Upper lobe of left lung (tissue), 4 donors: ENCODE results near the gene PLB1.

ENCODE experiments used
- CTCF ChIP-seq, 6 experiments: fragments of 450-650 bp in 4 of 6; fragments of 200-600 bp in 2 of 6; sonication (generic) in 2 of 6; IDR thresholded peaks; one replicate each; pipeline ENCODE4 v1.5.1; 2016 to 2019; ENCODE audit warnings: antibody characterized with exemption in 6 of 6
- EP300 ChIP-seq, 4 donors: sonication (generic); formaldehyde crosslinking; IDR thresholded peaks; one replicate each; pipeline ENCODE4 v1.5.1; 2017; ENCODE audit warnings: antibody characterized with exemption in 4 of 4, control low read depth in 2 of 4
- POLR2AphosphoS5 ChIP-seq, 2 donors: sonication (generic); formaldehyde crosslinking; IDR thresholded peaks; one replicate each; pipeline ENCODE4 v1.5.1; 2017; ENCODE audit warnings: antibody characterized with exemption in 2 of 2

- TF ChIP-seq CTCF (IDR thresholded peaks at IDR 0.05) (no peak), EP300 (IDR thresholded peaks at IDR 0.05) (no peak), POLR2AphosphoS5 (IDR thresholded peaks at IDR 0.05) (no peak)
These were observed 114.8 kb downstream of the PLB1 start for GRCh38 chr2:28610583-28611201.
